Suprapubic skin (tissue), 4 donors: ENCODE measurements around the gene RNFT2.

Experiments
- EP300 ChIP-seq: sonication (generic); formaldehyde crosslinking; IDR thresholded peaks from one replicate; pipeline ENCODE4 v1.6.1; 2017; ENCODE audit warnings: antibody characterized with exemption
- POLR2A ChIP-seq, 2 donors: fragments of 450-650 bp; IDR thresholded peaks; one replicate each; pipeline ENCODE4 v1.6.1; 2017; ENCODE audit warnings: antibody characterized with exemption in 2 of 2, mild to moderate bottlenecking in 2 of 2, moderate library complexity in 2 of 2
- POLR2AphosphoS5 ChIP-seq, 3 donors: sonication (generic); formaldehyde crosslinking; IDR thresholded peaks; one replicate each; pipeline ENCODE4 v1.6.1; 2017; ENCODE audit warnings: antibody characterized with exemption in 3 of 3
- TF ChIP-seq, protein P1 (sequence below), 2 donors: fragments of 200-600 bp in 1 of 2; fragments of 450-650 bp in 1 of 2; sonication (generic) in 1 of 2; IDR thresholded peaks; one replicate each; pipeline ENCODE4 v1.5.1; 2016 to 2019; ENCODE audit warnings: antibody characterized with exemption in 2 of 2, mild to moderate bottlenecking in 1 of 2, moderate library complexity in 1 of 2

- TF ChIP-seq, protein P1, sequence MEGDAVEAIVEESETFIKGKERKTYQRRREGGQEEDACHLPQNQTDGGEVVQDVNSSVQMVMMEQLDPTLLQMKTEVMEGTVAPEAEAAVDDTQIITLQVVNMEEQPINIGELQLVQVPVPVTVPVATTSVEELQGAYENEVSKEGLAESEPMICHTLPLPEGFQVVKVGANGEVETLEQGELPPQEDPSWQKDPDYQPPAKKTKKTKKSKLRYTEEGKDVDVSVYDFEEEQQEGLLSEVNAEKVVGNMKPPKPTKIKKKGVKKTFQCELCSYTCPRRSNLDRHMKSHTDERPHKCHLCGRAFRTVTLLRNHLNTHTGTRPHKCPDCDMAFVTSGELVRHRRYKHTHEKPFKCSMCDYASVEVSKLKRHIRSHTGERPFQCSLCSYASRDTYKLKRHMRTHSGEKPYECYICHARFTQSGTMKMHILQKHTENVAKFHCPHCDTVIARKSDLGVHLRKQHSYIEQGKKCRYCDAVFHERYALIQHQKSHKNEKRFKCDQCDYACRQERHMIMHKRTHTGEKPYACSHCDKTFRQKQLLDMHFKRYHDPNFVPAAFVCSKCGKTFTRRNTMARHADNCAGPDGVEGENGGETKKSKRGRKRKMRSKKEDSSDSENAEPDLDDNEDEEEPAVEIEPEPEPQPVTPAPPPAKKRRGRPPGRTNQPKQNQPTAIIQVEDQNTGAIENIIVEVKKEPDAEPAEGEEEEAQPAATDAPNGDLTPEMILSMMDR (IDR thresholded peaks at IDR 0.05) = no peak
- no peak for TF ChIP-seq POLR2A (IDR thresholded peaks at IDR 0.05)
- no peak for TF ChIP-seq POLR2AphosphoS5 (IDR thresholded peaks at IDR 0.05)
- no peak for TF ChIP-seq EP300
Measured at GRCh38 chr12:116797885-116798284, 59.8 kb downstream of the RNFT2 start.
